Measurements from ENCODE around the gene POGLUT2.
A peak's percentile ranks its signal among the peaks of the same experiment; 100 is the strongest.
"Not testable (repeated sequence)": the region's sequence is repeated elsewhere in the genome, so short reads cannot be mapped to it uniquely, and the experiment has no call there.

POGLUT2 gene

GRCh38 chr13:102781591-102781990 lies 17.2 kb downstream of the POGLUT2 start:
- TF ChIP-seq ZNF274 (IDR thresholded peaks at IDR 0.05; ENCODE audit: low read depth, low read length), result no peak
- no peak overlapping the region for H3K4me3 ChIP-seq (ENCODE audit: low read length)

- H3K4me3 ChIP-seq (ENCODE audit: low read length), result not testable (repeated sequence)
Observed at GRCh38 chr13:102780656-102781055, 18.1 kb downstream of the POGLUT2 start.

- no peak overlapping the region for H3K4me3 ChIP-seq (ENCODE audit: low read length)
- no peak for TF ChIP-seq ZNF274 (IDR thresholded peaks at IDR 0.05; ENCODE audit: low read depth, low read length)
Observed at GRCh38 chr13:102779436-102780159, 19.2 kb downstream of the POGLUT2 start.

GRCh38 chr13:102777736-102778135 lies 21.0 kb downstream of the POGLUT2 start:
- TF ChIP-seq ZNF274 (IDR thresholded peaks at IDR 0.05; ENCODE audit: low read depth, low read length), result no peak
- no peak overlapping the region for H3K4me3 ChIP-seq (ENCODE audit: low read length)

GRCh38 chr13:102776271-102776670 lies 22.5 kb downstream of the POGLUT2 start:
- TF ChIP-seq ZNF274 (IDR thresholded peaks at IDR 0.05; ENCODE audit: low read depth, low read length), result no peak
- no peak overlapping the region for H3K4me3 ChIP-seq (ENCODE audit: low read length)

- no peak overlapping the region; the same call in 1 of the 2 replicates for H3K4me3 ChIP-seq (ENCODE audit: low read length)
- no peak for TF ChIP-seq ZNF274 (IDR thresholded peaks at IDR 0.05; ENCODE audit: low read depth, low read length)
Observed at GRCh38 chr13:102774591-102775520, 23.9 kb downstream of the POGLUT2 start.

- no peak for TF ChIP-seq ZNF274 (IDR thresholded peaks at IDR 0.05; ENCODE audit: low read depth, low read length)
- peak overlapping the region; percentile 64; the same call in 1 of the 2 replicates for H3K4me3 ChIP-seq (ENCODE audit: low read length)
Observed at GRCh38 chr13:102774214-102774568, 24.6 kb downstream of the POGLUT2 start.

- TF ChIP-seq ZNF274 (IDR thresholded peaks at IDR 0.05; ENCODE audit: low read depth, low read length), result no peak
Observed at GRCh38 chr13:102773441-102774213, 25.1 kb downstream of the POGLUT2 start, which contains the start of gene TEX30. Gene TEX30, minus strand, starts transcription at chr13:102773786. Its CDS starts 3,760 bp downstream, at chr13:102770026.

GRCh38 chr13:102772042-102772425 lies 26.7 kb downstream of the POGLUT2 start:
- peak overlapping the region; percentile 64; the same call in 1 of the 2 replicates for H3K4me3 ChIP-seq (ENCODE audit: low read length)
- no peak for TF ChIP-seq ZNF274 (IDR thresholded peaks at IDR 0.05; ENCODE audit: low read depth, low read length)

More at GRCh38 chr13:102773441-102774213, 25.1 kb downstream of the POGLUT2 start, which contains the start of gene TEX30:
- H3K4me3 ChIP-seq (ENCODE audit: low read length), result peak within 1 kb of the TSS; percentile 64; the same call in 1 of the 2 replicates

GRCh38 chr13:102771298-102772041 lies 27.3 kb downstream of the POGLUT2 start:
- TF ChIP-seq ZNF274 (IDR thresholded peaks at IDR 0.05; ENCODE audit: low read depth, low read length), result no peak

GRCh38 chr13:102770435-102770834 lies 28.3 kb downstream of the POGLUT2 start:
- no peak for TF ChIP-seq ZNF274 (IDR thresholded peaks at IDR 0.05; ENCODE audit: low read depth, low read length)
- H3K4me3 ChIP-seq (ENCODE audit: low read length), result no peak overlapping the region

More at GRCh38 chr13:102771298-102772041, 27.3 kb downstream of the POGLUT2 start:
- peak overlapping the region; percentile 14; the same call in 1 of the 2 replicates for H3K4me3 ChIP-seq (ENCODE audit: low read length)

GRCh38 chr13:102769679-102770078 lies 29.1 kb downstream of the POGLUT2 start:
- H3K4me3 ChIP-seq (ENCODE audit: low read length), result no peak overlapping the region
- TF ChIP-seq ZNF274 (IDR thresholded peaks at IDR 0.05; ENCODE audit: low read depth, low read length), result no peak

- no peak overlapping the region for H3K4me3 ChIP-seq (ENCODE audit: low read length)
- TF ChIP-seq ZNF274 (IDR thresholded peaks at IDR 0.05; ENCODE audit: low read depth, low read length), result no peak
Observed at GRCh38 chr13:102768909-102769308, 29.9 kb downstream of the POGLUT2 start.
